NT2/D1 (cell line): ENCODE data around the gene RNH1.

Experiments used
- DNase-seq: peaks from one replicate; pipeline ENCODE4 v3.0.0-alpha.2; 2011; ENCODE audit warnings: low read depth, low spot score
- H3K27me3 ChIP-seq: 2 replicates; pipeline ENCODE4 v1.6.0; 2011; ENCODE audit warnings: mild to moderate bottlenecking; ENCODE audit not compliant: insufficient read length, insufficient read depth
- H3K36me3 ChIP-seq: 2 replicates; pipeline ENCODE4 v1.6.1; 2011; ENCODE audit warnings: mild to moderate bottlenecking, low read length, mixed read lengths; ENCODE audit not compliant: insufficient read depth, insufficient read length
- H3K4me1 ChIP-seq: 2 replicates; pipeline ENCODE4 v1.5.1; 2011; ENCODE audit not compliant: insufficient read depth, insufficient read length
- H3K4me3 ChIP-seq: 2 replicates; pipeline ENCODE4 v1.5.1; 2011; ENCODE audit warnings: low read depth; ENCODE audit not compliant: insufficient read length
- H3K9ac ChIP-seq: 2 replicates; pipeline ENCODE4 v1.6.0; 2011; ENCODE audit warnings: low read depth; ENCODE audit not compliant: insufficient read length
- H3K9me3 ChIP-seq: 2 replicates; pipeline ENCODE4 v1.5.1; 2011; ENCODE audit warnings: mild to moderate bottlenecking, low read length; ENCODE audit not compliant: insufficient read depth
- SUZ12 ChIP-seq: IDR thresholded peaks from 2 replicates; pipeline ENCODE4 v1.6.1; 2011; ENCODE audit not compliant: insufficient read length, insufficient read depth; ENCODE audit errors: extremely low read depth
- YY1 ChIP-seq: IDR thresholded peaks from 2 replicates; pipeline ENCODE4 v1.6.1; 2011; ENCODE audit not compliant: insufficient read length, insufficient read depth
- ZNF274 ChIP-seq: IDR thresholded peaks from 2 replicates; pipeline ENCODE4 v1.6.1; 2011; ENCODE audit warnings: mild to moderate bottlenecking, low read depth, low read length

RNH1 gene

DNA sequence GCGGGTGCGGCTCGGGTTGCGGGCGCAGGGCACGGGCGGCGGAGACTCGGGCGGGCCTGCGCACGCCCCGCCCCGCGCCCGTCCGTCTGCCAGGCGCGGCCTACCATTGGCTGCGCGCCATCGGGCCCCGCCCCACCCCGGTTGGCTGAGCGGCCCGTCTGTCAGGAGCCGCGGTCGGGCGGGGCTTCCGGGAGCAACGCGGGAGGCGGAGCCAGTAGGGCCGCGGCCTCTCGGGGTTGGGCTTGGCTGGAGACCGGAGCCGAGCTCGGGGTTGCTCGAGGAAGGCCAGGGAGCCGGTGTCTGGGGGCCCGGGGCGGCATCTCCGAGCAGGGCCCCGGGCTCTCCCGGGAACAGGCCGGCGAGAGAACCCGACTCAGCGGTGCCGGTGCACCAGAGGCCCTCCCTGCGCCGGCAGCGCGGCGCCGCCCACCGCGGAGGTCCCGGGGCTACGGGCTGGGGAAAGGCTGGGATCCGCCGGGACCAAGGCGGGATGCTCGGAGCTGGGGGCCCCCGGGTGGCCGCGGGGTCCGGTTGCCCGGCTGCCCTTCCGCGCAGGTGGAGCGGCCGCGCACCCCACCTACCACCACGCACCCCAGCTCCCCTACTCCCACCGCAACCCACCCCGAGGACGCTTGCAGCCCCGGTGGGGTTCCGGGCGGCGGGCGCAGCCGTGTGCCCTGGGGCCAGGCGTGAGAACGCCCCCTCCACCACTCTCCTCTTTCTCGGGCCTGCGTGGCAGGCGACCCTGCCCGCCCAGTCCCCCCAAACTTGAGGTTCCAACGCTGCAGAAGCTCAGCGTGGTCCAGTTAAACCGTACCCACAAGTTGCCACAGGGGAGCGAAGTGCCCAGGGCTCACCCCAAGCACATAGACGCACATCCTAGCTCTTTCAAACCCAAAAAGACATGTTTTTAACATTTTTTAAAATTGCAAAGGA lies 28.7 kb upstream of the RNH1 start, which contains the start of gene HRAS:
HRAS (minus strand) TSS at position 58 of the 936 bp plus-strand sequence.
- peak; percentile 92 for DNase-seq
- Histone ChIP-seq H3K36me3 (peaks cover 36% of the 10 kb centered on the region), H3K4me1 (peaks cover 29% of the 10 kb centered on the region), H3K27me3 (peaks cover 26% of the 10 kb centered on the region), H3K4me3 (peak within 1 kb of the TSS; percentile 84), H3K9ac (peak within 1 kb of the TSS; percentile 94), H3K9me3 (no peaks in the 10 kb centered on the region)
- no peak for TF ChIP-seq YY1
- no peak for TF ChIP-seq ZNF274
- no peak for TF ChIP-seq SUZ12

DNA sequence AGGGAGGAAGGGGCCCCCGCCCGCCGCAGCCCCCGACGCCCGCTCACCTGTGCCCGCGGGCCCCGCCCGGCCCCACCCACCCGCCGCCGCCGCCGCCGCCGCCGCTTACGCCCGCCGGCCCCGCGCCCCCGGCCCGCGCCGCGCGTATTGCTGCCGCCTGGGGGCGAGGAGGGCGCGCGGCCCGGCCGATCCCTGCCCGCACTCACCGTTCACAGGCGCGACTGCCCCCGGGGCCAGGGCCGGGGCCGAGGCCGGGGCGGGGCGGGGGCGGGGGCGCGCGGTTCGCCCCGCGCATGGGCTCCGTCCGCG lies 28.1 kb upstream of the RNH1 start:
- TF ChIP-seq SUZ12 (no peak), ZNF274 (no peak), YY1 (no peak)
- Histone ChIP-seq H3K9me3 (no peaks in the 10 kb centered on the region), H3K36me3 (peaks cover 37% of the 10 kb centered on the region), H3K9ac (peak overlapping the region; percentile 94), H3K4me3 (peak overlapping the region; percentile 84), H3K4me1 (peaks cover 26% of the 10 kb centered on the region), H3K27me3 (peaks cover 26% of the 10 kb centered on the region)
- no peak for DNase-seq

- DNase-seq = no peak
- Histone ChIP-seq H3K9ac (peak overlapping the region; percentile 94), H3K9me3 (no peaks in the 10 kb centered on the region), H3K4me1 (peaks cover 21% of the 10 kb centered on the region), H3K27me3 (peaks cover 26% of the 10 kb centered on the region), H3K4me3 (peak overlapping the region; percentile 80), H3K36me3 (peaks cover 41% of the 10 kb centered on the region)
- no peak for TF ChIP-seq ZNF274
- no peak for TF ChIP-seq SUZ12
- TF ChIP-seq YY1 = no peak
Observed at GRCh38 chr11:534396-535209, 27.6 kb upstream of the RNH1 start.

DNA sequence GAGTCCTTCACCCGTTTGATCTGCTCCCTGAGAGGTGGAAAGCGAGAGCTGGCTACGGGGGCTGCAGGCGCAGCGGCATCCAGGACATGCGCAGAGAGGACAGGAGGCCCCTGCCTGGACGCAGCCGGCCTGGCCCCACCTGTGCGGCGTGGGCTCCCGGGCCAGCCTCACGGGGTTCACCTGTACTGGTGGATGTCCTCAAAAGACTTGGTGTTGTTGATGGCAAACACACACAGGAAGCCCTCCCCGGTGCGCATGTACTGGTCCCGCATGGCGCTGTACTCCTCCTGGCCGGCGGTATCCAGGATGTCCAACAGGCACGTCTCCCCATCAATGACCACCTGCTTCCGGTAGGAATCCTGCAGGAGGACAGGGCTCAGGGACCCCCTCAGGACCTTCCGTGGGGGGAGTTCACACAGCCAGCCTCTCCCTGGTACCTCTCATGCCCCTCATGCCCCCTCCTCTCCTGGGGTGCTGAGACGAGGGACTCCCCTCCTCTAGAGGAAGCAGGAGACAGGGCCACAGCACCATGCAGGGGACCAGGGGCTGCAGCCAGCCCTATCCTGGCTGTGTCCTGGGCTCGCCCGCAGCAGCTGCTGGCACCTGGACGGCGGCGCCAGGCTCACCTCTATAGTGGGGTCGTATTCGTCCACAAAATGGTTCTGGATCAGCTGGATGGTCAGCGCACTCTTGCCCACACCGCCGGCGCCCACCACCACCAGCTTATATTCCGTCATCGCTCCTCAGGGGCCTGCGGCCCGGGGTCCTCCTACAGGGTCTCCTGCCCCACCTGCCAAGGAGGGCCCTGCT lies 26.7 kb upstream of the RNH1 start:
- H3K4me1 ChIP-seq = peaks cover 25% of the 10 kb centered on the region
- H3K9ac ChIP-seq = peak overlapping the region; percentile 94
- TF ChIP-seq YY1 (no peak), SUZ12 (no peak), ZNF274 (no peak)
- H3K36me3 ChIP-seq = peaks cover 49% of the 10 kb centered on the region
- H3K27me3 ChIP-seq = peaks cover 26% of the 10 kb centered on the region
- no peaks in the 10 kb centered on the region for H3K9me3 ChIP-seq
- H3K4me3 ChIP-seq = peak overlapping the region; percentile 80
- DNase-seq = no peak

- DNase-seq = no peak
- Histone ChIP-seq H3K9me3 (no peaks in the 10 kb centered on the region), H3K4me3 (peak overlapping the region; percentile 8), H3K36me3 (peaks cover 54% of the 10 kb centered on the region), H3K4me1 (peaks cover 24% of the 10 kb centered on the region), H3K27me3 (peaks cover 21% of the 10 kb centered on the region), H3K9ac (peak overlapping the region; percentile 94)
- no peak for TF ChIP-seq ZNF274
- TF ChIP-seq SUZ12 = no peak
Observed at GRCh38 chr11:532986-533585, 26.0 kb upstream of the RNH1 start.

DNA sequence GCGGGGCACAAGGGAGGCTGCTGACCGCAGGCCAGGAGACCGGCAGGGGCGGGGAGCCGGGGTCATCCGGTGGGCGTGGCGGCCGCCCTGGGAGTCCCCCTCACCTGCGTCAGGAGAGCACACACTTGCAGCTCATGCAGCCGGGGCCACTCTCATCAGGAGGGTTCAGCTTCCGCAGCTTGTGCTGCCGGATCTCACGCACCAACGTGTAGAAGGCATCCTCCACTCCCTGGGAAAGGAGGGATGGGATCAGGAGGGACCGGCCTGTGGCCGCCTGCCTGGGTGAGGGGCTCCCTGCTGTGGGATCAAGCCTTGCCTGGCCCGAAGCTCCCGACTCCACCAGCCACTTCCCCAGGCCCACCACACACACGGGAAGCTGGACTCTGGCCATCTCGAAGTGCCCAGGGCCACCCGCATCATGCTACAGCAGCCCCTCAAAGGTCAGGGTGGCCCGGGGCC lies 25.5 kb upstream of the RNH1 start:
- no peak for DNase-seq
- Histone ChIP-seq H3K9ac (peak overlapping the region; percentile 42), H3K36me3 (peaks cover 54% of the 10 kb centered on the region), H3K4me3 (peak overlapping the region; percentile 8), H3K27me3 (peaks cover 15% of the 10 kb centered on the region), H3K9me3 (no peaks in the 10 kb centered on the region), H3K4me1 (peaks cover 19% of the 10 kb centered on the region)
- TF ChIP-seq SUZ12 (no peak), YY1 (no peak), ZNF274 (no peak)
